ENCODE measurements around the gene HOTAIR.

The HOTAIR gene

DNA sequence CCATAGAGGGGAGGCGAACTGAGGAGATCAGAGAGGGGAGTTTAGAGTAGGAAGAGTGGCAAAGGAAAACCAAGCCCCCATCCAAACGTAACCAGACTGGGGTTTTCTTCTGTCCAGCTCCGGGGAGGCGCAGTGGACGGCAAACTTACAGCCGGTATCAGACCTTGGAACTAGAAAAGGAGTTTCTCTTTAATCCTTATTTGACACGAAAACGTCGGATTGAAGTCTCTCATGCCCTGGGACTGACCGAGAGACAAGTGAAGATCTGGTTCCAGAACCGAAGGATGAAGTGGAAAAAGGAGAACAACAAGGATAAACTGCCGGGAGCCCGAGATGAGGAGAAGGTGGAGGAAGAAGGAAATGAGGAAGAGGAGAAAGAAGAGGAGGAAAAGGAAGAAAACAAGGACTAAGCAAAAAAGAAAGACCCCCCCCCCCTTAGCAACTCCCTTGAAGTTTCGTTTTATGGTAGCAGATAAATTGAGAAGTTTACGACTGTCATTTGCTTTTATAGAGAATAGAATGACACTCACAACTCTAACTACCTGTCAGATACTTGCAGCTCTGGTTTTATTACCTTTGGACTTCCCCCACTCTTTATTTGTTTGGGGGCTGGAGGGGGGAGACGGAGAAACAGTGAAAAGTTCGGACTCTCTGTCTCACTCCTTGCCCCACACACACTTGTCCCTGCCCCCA, 36.4 kb upstream of the HOTAIR start:
- no peak for DNase-seq

DNA sequence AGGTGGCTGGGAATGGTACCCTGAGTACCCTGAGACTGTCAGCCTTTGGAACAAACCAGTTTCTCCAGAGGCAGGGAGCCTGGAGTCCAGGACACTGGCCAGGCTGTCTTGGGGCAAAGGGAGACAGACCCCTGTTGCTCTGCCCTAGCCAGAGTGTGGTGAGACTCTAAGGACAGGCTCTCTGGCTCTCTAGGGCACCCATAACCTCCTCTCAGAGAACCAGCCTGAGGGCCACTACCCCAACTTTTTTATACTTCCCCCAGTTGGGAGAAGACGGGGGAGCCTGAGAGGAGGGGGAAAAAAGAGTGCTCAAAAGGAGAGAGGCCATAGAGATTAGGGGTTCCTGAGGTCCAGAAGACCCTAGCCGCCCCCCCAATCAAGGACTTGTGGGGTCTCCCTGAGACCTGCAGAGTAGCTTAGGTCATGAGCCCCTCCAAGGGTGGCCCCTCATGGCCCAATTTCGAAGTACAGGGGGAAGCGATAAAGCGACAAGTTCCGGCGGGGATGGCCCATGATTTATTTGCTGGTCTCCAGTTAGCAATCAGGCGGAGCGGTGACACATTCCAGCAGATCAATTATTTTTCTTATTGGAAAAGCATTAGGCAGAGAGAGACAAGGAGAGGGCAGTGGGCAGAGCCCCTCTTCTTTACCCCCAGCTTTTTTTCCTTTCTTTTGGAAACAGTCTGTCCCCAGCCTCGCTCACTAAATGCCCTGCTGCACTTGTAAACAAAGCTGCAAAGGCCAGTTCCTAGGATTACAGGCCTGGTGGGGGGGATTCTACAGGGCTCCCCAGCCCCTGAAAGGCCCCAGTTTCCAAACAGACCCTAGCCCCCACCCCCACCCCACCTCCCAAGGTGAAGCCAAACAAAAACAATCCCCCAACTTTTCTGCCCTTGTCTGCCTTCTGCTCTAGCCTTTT, 35.6 kb upstream of the HOTAIR start:
- no peak for DNase-seq

DNA sequence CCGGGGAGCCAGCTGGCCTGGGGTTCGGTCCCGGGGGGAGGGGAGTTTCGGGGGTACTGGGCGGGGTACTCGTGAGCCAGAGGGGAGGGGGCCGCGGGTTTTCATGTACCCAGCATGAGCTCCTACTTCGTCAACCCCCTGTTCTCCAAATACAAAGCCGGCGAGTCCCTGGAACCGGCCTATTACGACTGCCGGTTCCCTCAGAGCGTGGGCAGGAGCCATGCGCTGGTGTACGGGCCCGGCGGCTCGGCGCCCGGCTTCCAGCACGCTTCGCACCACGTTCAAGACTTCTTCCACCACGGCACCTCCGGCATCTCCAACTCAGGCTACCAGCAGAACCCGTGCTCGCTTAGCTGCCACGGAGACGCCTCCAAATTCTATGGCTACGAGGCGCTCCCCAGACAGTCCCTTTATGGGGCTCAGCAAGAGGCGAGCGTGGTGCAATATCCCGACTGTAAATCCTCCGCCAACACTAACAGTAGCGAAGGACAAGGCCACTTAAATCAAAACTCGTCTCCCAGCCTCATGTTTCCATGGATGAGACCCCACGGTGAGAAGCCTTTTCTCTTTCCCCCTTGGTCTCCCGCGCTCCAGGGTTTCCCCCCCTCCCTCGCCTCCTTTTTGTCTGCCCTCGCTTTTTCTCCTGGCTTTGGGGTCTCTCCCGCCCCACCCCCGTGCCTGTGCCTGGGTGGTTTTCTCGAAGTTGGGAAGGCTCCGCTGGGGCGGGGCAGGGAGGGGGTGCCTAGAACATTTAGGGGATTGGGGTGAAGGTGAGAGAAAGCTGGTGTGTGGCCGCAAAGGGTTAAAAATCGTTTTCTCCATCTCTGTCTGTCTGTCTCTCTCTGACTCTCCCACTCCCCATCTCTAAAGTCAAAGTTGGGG, 34.7 kb upstream of the HOTAIR start:
- peak in 1 of 4 experiments; percentile 23 for DNase-seq

DNA sequence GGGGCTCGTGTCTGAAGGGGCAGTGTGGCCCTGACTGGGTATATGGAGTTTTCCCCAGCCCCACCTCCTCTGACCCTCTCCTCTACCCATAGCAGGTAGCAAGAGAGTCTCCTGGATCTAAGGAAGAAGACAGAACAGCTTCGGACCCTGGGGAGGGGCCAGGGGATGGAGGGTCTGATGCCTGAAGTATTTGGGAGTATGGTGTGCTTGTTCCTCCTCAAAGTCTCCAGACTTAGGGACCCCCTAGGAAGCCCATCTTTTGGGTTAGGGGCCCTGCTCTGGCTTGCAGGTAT, 33.5 kb upstream of the HOTAIR start:
- DNase-seq = no peak

DNA sequence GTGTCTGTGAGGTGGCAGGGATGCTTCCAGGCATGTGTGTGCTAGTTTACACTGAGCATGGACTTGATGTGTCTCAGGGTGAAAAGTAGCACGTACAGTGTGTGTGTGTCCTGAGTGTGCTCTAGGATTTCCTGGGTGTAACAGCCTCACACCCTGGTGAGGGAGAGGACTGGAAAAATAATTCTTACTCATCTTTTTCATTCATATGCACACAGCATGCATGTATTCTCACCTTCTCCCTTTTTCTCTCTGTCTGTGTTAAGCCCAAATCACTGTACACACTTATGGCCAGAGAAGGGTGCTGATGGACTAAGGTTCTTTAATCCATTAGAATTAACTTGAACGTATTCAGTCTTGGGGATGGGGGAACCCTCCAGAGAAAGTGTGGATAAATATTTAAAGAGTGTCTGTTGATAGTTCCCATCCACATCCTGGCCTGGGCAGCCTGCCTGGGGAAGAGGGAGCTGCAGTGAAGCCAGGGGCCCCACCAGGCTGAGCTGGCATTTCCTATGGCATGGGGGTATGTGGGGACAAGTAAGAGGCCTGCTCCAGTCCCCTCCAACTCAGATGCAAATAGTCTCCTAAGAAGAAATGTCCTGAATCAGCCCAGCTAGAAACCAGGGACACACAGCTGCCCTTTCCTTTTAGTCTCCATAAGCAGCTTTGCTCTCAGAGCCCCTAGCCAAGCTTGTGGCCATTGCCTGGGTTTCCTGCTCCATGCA, 32.9 kb upstream of the HOTAIR start:
- DNase-seq = no peak

DNA sequence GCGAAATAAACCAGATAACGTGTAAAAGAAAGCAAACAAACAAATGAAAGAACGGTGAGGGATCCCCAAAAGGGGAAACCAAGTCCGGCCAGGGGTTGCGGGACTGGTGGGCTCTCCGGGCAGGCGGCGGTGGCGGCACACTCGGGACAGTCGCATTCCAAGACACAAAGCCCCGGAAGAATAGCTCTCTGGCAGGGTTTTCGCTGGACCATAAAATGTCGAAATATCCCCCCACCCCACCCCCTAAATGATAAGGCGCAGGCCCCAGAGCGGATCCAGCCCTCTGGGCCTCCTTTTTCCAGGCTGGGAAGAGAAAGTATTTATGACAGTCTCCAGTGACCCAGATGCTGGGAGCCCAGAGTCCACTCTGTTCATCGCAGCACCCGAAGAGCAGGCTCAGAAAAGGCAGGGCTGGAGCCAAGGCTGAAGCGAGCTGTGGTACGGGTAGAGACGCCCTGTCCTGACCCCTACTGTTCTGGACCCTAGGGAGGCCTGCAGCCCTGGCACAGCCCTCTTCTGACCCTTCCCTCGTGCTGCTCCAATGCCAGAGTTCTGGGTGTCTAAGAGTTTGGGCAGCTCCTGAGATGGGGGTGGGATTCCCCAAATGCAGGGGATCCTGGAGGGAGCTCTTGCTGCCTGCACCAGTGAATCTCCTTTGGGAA, 31.9 kb upstream of the HOTAIR start:
- no peak for DNase-seq

DNA sequence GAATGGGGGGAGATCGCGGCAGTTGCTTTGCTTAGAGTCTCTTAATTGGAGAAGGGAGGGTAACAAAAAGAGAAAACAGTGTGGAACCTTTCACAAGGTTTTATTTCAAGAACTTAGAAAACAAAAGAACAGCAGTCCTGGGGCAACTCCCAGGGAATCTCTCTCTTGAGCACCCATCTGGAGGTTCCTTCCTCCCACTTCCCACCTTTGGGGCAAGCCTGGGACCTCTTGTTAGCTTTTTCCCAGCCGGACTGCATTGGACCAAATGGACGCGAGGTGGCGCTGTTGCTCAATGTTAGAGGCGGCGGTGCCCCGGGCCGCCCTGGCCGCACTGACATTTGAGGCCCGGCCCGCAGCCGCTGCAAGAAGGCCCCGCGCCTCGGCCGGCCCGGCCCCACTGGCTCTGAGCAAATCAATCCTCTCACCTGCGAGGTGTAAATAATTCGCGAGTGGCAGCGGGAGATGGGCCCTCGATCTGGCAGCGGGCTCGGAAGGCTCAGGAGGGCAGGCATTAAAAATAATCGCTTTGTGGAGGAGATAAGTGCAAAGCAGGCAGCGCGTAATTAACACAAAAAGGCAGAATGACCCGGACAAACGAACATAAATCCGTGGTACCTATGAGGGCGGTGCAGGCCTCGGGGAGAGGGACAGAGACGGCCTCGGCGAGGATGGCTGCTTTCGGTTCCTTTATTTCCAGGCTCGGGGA, 31.3 kb upstream of the HOTAIR start:
- DNase-seq = peak; percentile 77 to 81 (median 79)

DNA sequence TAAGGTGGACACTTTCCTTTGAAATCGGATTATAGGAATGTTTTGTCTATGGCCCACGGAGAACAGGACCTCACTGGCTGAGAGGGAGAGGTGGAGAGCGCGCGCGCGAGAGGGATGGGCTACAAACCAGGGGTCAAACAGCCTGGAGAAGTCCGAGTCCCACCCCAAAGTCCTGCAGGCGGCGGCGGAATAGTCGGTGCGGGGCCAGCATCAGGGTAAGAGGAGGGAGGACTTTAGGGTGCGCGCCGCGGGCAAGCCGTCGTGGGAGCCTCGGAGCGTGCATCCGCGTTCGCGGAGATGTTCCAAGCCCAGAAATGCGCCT, 30.7 kb upstream of the HOTAIR start:
- no peak for DNase-seq

DNA sequence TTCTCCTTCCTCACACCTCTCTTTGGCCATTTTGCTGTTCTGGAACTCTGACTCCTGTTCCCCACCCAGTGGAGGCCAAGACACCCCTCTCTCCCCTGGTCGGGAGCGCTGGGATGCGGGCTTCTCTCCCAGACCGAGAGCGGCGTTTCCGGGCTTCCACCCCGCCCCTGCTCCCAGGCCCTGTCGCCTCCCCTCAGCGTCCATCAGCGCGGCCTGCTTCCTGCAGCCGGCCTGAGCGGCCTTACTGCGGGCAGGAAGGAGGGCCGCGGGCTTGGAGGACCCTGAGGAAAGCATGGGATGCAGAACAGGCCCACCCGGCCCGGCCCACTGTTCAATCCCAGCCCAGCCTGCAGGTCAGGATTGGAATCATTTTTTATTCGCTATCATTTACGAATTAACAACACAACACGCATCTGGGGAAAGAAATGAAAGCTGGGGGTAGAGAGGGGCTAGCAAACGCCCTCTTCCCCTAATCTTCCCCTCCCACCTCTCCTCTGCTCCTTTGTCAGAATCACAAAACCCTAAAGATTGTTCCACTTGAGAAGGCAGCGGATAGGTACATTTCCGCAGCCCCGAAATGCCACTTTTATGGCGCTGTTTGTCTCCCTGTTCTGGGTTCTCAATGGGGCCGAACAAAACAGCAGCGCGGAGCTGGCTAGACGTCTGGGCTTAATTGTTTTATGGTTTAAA, 30.2 kb upstream of the HOTAIR start:
- DNase-seq = no peak

DNA sequence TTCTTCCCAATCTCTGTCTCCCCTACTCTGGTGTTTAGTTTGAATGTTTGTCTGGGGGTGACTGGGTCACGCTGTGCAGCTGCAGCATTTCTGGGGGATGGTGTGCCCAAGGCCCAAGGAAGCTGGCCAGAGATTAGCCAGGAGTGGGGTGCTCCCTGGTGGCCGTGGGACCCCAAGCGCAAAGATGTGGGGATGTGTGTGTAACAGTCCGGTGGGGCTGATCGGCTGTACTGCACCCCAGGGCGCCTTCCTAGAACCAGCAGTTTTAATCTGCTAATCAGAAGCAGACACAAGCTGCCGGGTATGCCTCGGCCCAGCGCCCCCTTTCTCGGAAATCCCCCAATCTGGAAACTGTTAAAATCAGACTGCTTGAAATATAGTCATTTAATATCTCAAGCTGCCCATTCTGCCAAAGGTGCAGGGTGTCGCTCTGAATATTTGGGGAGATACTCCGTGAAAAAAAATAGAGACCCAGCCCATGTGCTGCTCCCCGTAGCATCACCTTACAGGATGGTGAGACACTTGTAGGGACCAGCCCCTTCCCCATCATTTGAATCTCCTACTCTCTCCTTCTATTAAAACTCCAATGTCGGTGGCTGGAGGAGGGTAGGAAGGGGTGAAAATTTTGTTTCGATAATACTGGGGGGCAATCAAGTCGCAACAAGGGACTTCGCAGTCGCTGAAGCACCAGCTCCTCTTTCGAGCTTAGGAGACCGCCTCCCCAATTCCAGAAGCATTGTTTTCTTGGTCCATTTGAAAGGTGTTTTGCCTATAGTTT, 29.5 kb upstream of the HOTAIR start:
- no peak for DNase-seq

DNA sequence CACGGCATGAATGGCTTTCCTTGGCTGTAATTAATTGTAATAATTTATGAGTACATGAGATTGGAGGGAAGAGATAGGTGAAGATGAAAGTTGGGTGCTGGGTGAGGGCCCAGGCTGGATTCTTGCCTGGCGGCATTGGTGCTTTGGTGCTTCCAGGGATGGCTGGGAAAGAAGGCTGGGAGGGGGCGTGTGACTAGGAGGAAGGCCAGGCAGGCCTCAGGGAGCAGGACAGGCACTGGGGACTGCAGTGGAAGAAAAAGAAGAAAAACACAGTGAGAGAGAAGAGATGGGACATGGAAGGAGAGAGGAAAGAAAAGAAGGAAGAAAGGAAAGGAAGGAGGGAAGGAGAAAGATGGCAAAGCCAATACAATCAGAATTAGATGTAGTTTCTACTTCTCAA, 28.9 kb upstream of the HOTAIR start:
- no peak for DNase-seq

DNA sequence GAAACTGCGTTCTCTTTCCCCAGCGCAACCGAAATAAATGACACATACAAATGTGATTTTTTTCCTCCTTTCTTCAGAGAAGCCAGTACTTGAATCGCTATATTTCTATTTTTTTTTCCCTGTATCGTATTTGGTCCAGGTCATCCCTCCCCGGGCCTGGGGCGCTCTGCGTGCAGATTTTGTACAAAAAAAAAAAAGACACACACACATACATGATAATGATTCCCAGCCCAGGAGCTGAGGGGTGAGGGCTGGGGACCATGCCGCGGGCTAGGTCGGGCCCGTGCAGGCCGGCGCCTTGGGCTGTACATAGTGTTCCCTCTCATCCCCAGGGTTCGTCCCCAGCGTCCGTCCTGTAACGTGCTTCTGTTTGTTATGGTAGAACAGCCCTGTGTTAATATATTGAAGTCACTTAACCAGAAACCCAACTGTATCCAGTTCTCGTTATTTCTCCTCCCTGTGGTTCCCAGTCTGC, 28.2 kb upstream of the HOTAIR start:
- DNase-seq = no peak

DNA sequence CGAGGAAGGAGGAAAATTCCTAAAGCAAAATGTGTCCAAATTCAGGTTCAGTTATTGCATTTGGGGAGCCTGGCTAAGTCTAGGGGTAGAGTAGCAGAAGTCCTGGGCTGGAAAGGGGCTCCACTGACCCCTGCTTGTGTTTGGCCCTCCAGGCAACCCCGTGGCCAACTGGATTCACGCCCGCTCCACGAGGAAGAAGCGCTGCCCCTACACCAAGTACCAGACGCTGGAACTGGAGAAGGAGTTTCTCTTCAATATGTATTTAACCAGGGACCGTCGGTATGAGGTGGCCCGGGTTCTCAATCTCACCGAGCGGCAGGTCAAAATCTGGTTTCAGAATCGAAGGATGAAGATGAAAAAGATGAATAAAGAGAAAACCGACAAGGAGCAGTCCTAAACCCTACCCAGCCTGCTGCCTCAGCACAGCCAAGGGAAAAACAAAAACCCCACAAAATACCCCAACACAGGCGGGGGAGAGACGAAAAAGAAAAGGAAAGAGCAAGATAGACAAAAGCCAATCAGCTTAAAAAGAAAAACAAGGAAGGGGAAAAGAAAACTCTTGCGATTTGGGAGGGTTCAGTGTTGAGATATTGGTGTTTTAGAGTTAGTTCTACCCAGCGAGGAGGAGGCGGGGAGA, 27.6 kb upstream of the HOTAIR start:
- DNase-seq = no peak

DNA sequence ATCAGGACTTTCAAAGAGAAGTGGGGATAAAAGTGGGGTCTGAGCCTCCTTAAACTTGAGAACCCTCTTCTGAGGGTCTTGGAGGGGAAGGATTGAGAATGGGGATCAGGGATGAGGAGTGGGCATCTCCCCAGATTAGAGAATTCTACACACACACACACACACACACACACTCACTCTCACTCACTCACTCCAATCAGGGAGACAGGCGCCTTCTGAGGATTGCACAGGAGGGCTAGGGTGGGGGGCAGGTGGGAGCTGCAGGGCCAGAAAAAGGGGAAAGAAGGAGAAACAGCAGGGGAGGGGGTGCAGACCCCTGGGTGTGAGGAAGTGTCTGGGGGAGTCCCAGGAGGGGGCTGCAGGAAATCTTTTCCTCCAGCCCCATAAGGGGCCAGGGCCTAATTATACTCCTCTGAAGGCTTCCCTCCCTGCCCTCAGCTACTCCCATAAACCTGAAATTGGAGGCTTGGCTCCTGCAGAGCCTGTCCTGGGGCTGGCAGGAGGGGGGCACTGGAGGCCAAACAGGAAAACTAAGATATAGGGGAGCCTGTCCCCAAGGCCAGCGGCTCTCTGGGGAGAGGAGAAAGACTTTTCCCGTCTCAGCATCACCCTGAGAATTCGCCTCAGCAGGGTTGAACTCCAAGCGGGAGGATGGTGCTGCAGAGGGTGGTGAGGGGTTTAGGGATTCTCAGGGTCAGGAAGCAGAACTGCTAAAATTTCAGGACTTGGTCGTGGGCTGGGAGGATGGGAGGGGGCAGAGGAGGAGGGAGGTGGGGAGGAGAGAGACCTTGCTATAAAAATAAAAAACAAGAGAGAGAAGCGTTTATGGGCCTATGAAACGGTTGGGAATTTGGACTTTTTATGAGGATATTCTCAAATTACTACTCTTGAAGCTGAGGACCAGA, 26.8 kb upstream of the HOTAIR start:
- no peak for DNase-seq

DNA sequence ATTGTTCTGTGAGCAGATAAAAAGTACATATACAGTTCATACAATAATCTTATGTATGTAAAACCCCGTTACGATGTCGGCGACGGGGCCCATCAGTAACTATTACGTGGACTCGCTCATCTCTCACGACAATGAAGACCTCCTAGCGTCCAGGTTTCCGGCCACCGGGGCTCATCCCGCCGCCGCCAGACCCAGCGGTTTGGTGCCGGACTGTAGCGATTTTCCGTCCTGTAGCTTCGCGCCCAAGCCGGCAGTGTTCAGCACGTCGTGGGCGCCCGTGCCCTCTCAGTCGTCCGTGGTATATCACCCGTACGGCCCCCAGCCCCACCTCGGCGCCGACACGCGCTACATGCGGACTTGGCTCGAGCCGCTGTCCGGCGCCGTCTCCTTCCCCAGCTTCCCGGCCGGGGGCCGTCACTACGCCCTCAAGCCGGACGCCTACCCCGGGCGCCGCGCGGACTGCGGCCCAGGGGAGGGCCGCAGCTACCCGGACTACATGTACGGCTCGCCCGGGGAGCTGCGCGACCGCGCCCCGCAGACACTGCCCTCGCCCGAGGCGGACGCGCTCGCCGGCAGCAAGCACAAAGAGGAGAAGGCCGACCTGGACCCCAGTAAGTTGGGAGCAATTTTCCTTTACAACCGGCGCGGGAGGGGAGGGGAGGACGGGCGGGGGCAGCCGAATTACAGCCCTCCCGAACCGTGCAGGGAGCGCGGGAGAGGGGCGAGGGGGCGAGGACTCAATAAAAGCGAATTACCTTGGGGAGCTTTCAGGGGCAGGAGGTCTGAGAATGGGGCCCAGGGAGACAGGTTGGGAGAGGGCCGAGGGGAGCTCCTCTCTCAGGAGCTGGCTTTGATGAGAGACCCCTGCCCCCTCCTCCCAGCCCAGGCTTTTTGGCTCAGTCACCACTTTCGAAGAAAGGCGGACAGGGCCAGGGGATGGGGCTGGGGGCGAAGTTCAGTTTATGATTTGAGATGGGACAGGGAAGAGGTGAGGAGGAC, 25.7 kb upstream of the HOTAIR start, which contains the start of gene HOXC9:
Gene HOXC9 (plus strand): TSS at position 46 of the 999 bp plus-strand sequence. CDS start 28 bp downstream, at position 74.
- DNase-seq = no peak

DNA sequence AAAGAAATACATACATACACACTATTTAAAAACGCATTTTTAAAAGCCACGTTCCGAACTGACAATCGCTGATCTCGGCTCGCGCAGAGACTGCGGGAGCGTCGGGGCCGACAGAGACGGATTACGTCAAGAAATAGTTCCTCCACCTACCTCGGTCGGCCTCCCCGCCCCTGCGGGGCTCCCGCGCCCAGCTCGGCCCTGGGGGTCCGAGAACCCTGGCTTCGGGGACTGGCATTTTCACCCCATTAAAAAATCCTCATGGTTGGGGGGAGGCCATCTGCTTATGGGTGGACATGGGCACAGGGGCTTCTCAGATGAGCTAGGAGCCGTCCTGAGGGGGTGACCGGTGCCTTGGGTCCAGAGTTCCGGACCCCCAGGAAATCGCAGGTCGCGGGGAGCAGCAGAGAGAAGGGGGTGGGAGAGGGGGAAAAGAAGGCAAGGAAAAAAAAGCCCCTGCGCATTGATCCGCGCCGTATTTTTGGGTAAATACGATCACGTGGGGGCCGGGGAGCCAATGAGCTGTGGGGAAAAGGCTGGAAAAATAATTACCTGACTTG, 24.9 kb upstream of the HOTAIR start:
- DNase-seq = no peak

DNA sequence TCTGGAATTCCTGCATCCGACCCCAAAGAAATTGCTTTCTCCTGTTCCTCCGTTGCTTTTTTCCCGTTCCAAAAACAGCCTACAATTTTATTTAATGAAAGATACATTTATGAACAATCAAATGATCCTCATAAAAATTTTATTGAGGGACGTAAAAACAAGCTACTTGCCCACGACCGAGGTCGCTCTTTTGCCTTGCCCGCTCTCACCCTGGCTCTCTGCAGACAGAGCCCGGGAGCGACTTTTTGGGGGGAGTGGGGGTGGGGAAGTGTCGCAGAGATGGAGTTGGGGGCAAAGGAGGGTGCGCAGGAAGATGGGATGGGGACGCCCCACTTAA, 24.1 kb upstream of the HOTAIR start:
- DNase-seq = no peak
